Measurements from ENCODE around the gene CYB5D1. TPM values are rescaled to one million over a fixed set of nuclear protein-coding genes. Genes with fewer than 3 reads are reported as not detected.

CYB5D1 gene
- total RNA-seq, 1 experiment from 2014 or later = 18.0 TPM

GRCh38 chr17:7811251-7811650, 46.6 kb upstream of the CYB5D1 start:
- Histone ChIP-seq H3K56ac (ENCODE audit: insufficient read length, low read depth, low read length) (no peak overlapping the region), H3K4me2 (ENCODE audit: insufficient read depth, insufficient read length, low read length) (no peak overlapping the region), H3K18ac (ENCODE audit: insufficient read length, low read depth, low read length) (no peak overlapping the region), H3K9me3 (ENCODE audit: control insufficient read depth, low read depth, low read length) (no peaks in the 10 kb centered on the region), H3T11ph (ENCODE audit: low read length) (no peak overlapping the region), H2AFZ (ENCODE audit: low read length) (no peak overlapping the region), H3K4ac (ENCODE audit: low read depth, low read length) (no peak overlapping the region), H3K4me1 (ENCODE audit: insufficient read depth, low read length) (no peaks in the 10 kb centered on the region), H2BK5ac (ENCODE audit: insufficient read length, low read length) (no peak overlapping the region), H2BK15ac (ENCODE audit: low read depth, low read length) (no peak overlapping the region), H3K79me1 (ENCODE audit: insufficient read depth, low read depth, low read length, poor library complexity, severe bottlenecking) (no peaks in the 10 kb centered on the region), H3K27me3 (ENCODE audit: insufficient read depth, low read length) (no peaks in the 10 kb centered on the region; the same call in 1 of the 2 replicates), H3K23ac (ENCODE audit: insufficient read length, low read depth, low read length) (no peak overlapping the region), H3K27ac (ENCODE audit: insufficient read length, low read depth, low read length) (no peak overlapping the region), H2BK20ac (ENCODE audit: low read depth, low read length, poor library complexity, severe bottlenecking) (no peak overlapping the region), H3K14ac (ENCODE audit: insufficient read depth, low read length) (no peak overlapping the region), H4K20me1 (ENCODE audit: control insufficient read depth, insufficient read depth, insufficient read length) (no peaks in the 10 kb centered on the region), H2BK12ac (ENCODE audit: insufficient read length, low read depth, low read length) (no peak overlapping the region), H4K5ac (ENCODE audit: insufficient read length, low read depth, low read length) (no peak overlapping the region), H3K23me2 (ENCODE audit: insufficient read length, low read depth, low read length, poor library complexity, severe bottlenecking) (no peaks in the 10 kb centered on the region), H4K91ac (ENCODE audit: insufficient read length, low read depth, low read length) (no peak overlapping the region), H4K8ac (replicated peaks; ENCODE audit: insufficient read length, low read depth, low read length) (no peak overlapping the region), H3K9ac (ENCODE audit: extremely low read depth, insufficient read length, low read length) (no peak overlapping the region), H3K79me2 (ENCODE audit: insufficient read depth, low read length) (no peaks in the 10 kb centered on the region), H2AK5ac (ENCODE audit: insufficient read length, low read length) (no peak overlapping the region), H2BK120ac (ENCODE audit: low read depth, low read length, poor library complexity, severe bottlenecking) (no peak overlapping the region)
- Mint-ChIP-seq H3K4me1 (peaks cover 0 to 4% of the 10 kb centered on the region in 2 experiments; a peak in 2 of 4 replicates), H3K4me3 (no peak overlapping the region), H3K9me3 (no peaks in the 10 kb centered on the region), H3K36me3 (ENCODE audit: insufficient read depth in 1 of 3, low read depth in 3 of 3) (no peaks in the 10 kb centered on the region), H3K27me3 (ENCODE audit: low read depth) (peaks cover 14% of the 10 kb centered on the region), H3K27ac (no peak overlapping the region)
- TF ChIP-seq, protein P1, sequence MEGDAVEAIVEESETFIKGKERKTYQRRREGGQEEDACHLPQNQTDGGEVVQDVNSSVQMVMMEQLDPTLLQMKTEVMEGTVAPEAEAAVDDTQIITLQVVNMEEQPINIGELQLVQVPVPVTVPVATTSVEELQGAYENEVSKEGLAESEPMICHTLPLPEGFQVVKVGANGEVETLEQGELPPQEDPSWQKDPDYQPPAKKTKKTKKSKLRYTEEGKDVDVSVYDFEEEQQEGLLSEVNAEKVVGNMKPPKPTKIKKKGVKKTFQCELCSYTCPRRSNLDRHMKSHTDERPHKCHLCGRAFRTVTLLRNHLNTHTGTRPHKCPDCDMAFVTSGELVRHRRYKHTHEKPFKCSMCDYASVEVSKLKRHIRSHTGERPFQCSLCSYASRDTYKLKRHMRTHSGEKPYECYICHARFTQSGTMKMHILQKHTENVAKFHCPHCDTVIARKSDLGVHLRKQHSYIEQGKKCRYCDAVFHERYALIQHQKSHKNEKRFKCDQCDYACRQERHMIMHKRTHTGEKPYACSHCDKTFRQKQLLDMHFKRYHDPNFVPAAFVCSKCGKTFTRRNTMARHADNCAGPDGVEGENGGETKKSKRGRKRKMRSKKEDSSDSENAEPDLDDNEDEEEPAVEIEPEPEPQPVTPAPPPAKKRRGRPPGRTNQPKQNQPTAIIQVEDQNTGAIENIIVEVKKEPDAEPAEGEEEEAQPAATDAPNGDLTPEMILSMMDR (conservative IDR thresholded peaks at IDR 0.05) = no peak
- no CpG with 5 or more reads among the region's 3 CpGs for WGBS (ENCODE audit: extremely low coverage, insufficient read length, low lambda C conversion rate)
- no peak for DNase-seq
